GM12875 (cell line): ENCODE measurements around the gene DGKI.

Experiments used
- H3K4me3 ChIP-seq: one replicate; pipeline ENCODE4 v1.5.1; 2011; ENCODE audit warnings: low read depth, low read length, control low read depth
- CTCF ChIP-seq: IDR thresholded peaks from 2 replicates; pipeline ENCODE4 v1.5.1; 2011; ENCODE audit warnings: low read depth, mild to moderate bottlenecking, control low read depth, inconsistent platforms, low read length, moderate library complexity, borderline replicate concordance; ENCODE audit not compliant: insufficient read depth

DGKI gene

GRCh38 chr7:137603043-137603442 is 243.7 kb downstream of the DGKI start:
- H3K4me3 ChIP-seq = no peak overlapping the region
- TF ChIP-seq CTCF = no peak

- no peak for TF ChIP-seq CTCF
- H3K4me3 ChIP-seq = no peak overlapping the region
These were observed 245.1 kb downstream of the DGKI start for GRCh38 chr7:137601642-137602041.

- no peak overlapping the region for H3K4me3 ChIP-seq
- no peak for TF ChIP-seq CTCF
These were observed 248.9 kb downstream of the DGKI start for GRCh38 chr7:137597856-137598255.

- TF ChIP-seq CTCF = no peak
- H3K4me3 ChIP-seq = no peak overlapping the region
These were observed 253.6 kb downstream of the DGKI start for GRCh38 chr7:137593115-137593711.

GRCh38 chr7:137592232-137592896 is 254.4 kb downstream of the DGKI start:
- no peak overlapping the region for H3K4me3 ChIP-seq
- TF ChIP-seq CTCF = peak; percentile 55; the same call in 1 of the 2 replicates

- TF ChIP-seq CTCF = no peak
- H3K4me3 ChIP-seq = no peak overlapping the region
These were observed 255.3 kb downstream of the DGKI start for GRCh38 chr7:137591421-137591837.

- H3K4me3 ChIP-seq = no peak overlapping the region
- no peak for TF ChIP-seq CTCF
These were observed 255.9 kb downstream of the DGKI start for GRCh38 chr7:137590756-137591305.
